Left lung (tissue), 10 donors: ENCODE results near the gene RUFY1. TPM values are rescaled to one million over a fixed set of nuclear protein-coding genes. Genes with fewer than 3 reads are reported as not detected.

ENCODE experiments used
- ATAC-seq: fragments of 200-7000 bp; cut with Tn5 transposase; one replicate; pipeline ENCODE4 v1.9.1; 2020; ENCODE audit warnings: moderate library complexity
- DNase-seq, 4 donors: peaks; one replicate each; pipeline ENCODE4 v3.0.0-alpha.2; 2013 to 2020
- H3K27ac ChIP-seq, 2 donors: fragments of 200-600 bp; sonication (generic) in 1 of 2; one replicate each; pipeline versions ENCODE4 v1.5.0 to v1.8.0; 2020 to 2021
- H3K27me3 ChIP-seq, 2 donors: fragments of 200-600 bp; sonication (generic) in 1 of 2; one replicate each; pipeline versions ENCODE4 v1.5.0 to v1.8.0; 2020 to 2021
- H3K36me3 ChIP-seq, 2 donors: fragments of 200-600 bp; sonication (generic) in 1 of 2; one replicate each; pipeline versions ENCODE4 v1.5.0 to v1.8.0; 2020 to 2021
- H3K4me1 ChIP-seq, 2 donors: fragments of 200-600 bp; one replicate each; pipeline ENCODE4 v1.8.0; 2021
- H3K4me3 ChIP-seq, 2 donors: fragments of 200-600 bp; sonication (generic) in 1 of 2; one replicate each; pipeline versions ENCODE4 v1.5.0 to v1.8.0; 2020 to 2021; ENCODE audit warnings: mild to moderate bottlenecking in 1 of 2
- H3K9me3 ChIP-seq, 2 donors: fragments of 200-600 bp; sonication (generic) in 1 of 2; one replicate each; pipeline versions ENCODE4 v1.5.0 to v1.8.0; 2020 to 2021
- CTCF ChIP-seq, 2 donors: fragments of 200-600 bp; sonication (generic) in 1 of 2; IDR thresholded peaks; one replicate each; pipeline versions ENCODE4 v1.5.0 to v1.8.0; 2021; ENCODE audit warnings: antibody characterized with exemption in 2 of 2
- intact Hi-C, 2 donors: fragments of 100-400 bp; cut with DNase I; formaldehyde crosslinking; loops; one replicate each; pipeline versions ENCODE4 v1.11.2 to v1.14.2; 2022
- polyA plus RNA-seq, 6 donors: library from polyadenylated mRNA; unstranded; fragments of 120-200 nt; gene quantifications; one replicate each; pipeline ENCODE4 v1.2.1, GENCODE V29; 2013; ENCODE audit not compliant: insufficient read length in 6 of 6
- total RNA-seq, 2 donors: library from RNA; stranded (reverse); fragmentation: NEBNext Ultra II Directional; extraction: Animal tissue kit (Norgen Biotek cat#: 25700); gene quantifications; one replicate each; pipeline ENCODE4 v1.2.1, GENCODE V29; 2021
- donor health status: DM: no; HTN: yes; CAD: no.
- donor health status: DM: no; HTN: no; CAD: no.

Gene RUFY1
- total and polyA plus RNA-seq, 8 donors: 47.9 to 84.9 (median 77.9) TPM

DNA sequence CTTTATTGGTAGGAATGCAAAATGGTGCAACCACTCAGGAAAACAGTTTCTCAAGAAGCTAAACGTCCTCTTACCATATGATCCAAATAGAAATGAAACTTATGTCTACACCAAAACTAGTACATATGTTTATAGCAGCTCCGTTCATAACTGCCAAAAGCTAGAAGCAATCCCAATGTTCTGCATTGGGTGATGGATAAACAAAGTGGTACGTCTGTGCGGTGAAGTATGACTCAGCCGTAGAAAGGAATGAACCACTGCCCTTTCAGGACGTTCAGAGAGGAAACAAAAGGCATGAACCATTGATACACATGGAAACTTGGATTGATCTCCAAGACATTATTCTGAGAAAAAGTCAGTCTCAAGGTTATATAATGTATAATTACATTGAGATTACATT lies 45.6 kb downstream of the RUFY1 start:
- no peak for TF ChIP-seq CTCF (IDR thresholded peaks at IDR 0.05)
- Histone ChIP-seq H3K36me3 (peaks cover 0 to 100% of the 10 kb centered on the region in 2 donors), H3K4me3 (no peak overlapping the region), H3K27ac (no peak overlapping the region), H3K9me3 (no peaks in the 10 kb centered on the region), H3K27me3 (no peaks in the 10 kb centered on the region), H3K4me1 (peaks cover 0 to 8% of the 10 kb centered on the region in 2 donors)
- intact Hi-C loops: no loop called here
- ATAC-seq (no peak), DNase-seq (no peak)

- no peak for TF ChIP-seq CTCF (IDR thresholded peaks at IDR 0.05)
- DNase-seq (no peak), ATAC-seq (no peak)
- peaks cover 0 to 8% of the 10 kb centered on the region in 2 donors for H3K4me1 ChIP-seq
- intact Hi-C loops: no loop called here
- H3K27me3 ChIP-seq: no peaks in the 10 kb centered on the region
- H3K36me3 ChIP-seq: peaks cover 0 to 100% of the 10 kb centered on the region in 2 donors
- no peak overlapping the region for H3K4me3 ChIP-seq
- no peak overlapping the region for H3K27ac ChIP-seq
- H3K9me3 ChIP-seq: no peaks in the 10 kb centered on the region
These were observed 46.1 kb downstream of the RUFY1 start for GRCh38 chr5:179596421-179596820.

GRCh38 chr5:179599100-179599499 lies 48.7 kb downstream of the RUFY1 start:
- Histone ChIP-seq H3K36me3 (peaks cover 0 to 100% of the 10 kb centered on the region in 2 donors), H3K9me3 (no peaks in the 10 kb centered on the region), H3K4me3 (no peak overlapping the region), H3K4me1 (peaks cover 0 to 8% of the 10 kb centered on the region in 2 donors), H3K27me3 (no peaks in the 10 kb centered on the region), H3K27ac (no peak overlapping the region)
- intact Hi-C loops: no loop called here
- DNase-seq (no peak), ATAC-seq (no peak)
- no peak for TF ChIP-seq CTCF (IDR thresholded peaks at IDR 0.05)

GRCh38 chr5:179599566-179599965 lies 49.2 kb downstream of the RUFY1 start:
- H3K4me1 ChIP-seq: peaks cover 0 to 8% of the 10 kb centered on the region in 2 donors
- no peaks in the 10 kb centered on the region for H3K9me3 ChIP-seq
- intact Hi-C loops: no loop called here
- no peak for ATAC-seq
- no peaks in the 10 kb centered on the region for H3K27me3 ChIP-seq
- peaks cover 0 to 100% of the 10 kb centered on the region in 2 donors for H3K36me3 ChIP-seq
- no peak for TF ChIP-seq CTCF (IDR thresholded peaks at IDR 0.05)
- DNase-seq: no peak
- no peak overlapping the region for H3K27ac ChIP-seq
- no peak overlapping the region for H3K4me3 ChIP-seq

DNA sequence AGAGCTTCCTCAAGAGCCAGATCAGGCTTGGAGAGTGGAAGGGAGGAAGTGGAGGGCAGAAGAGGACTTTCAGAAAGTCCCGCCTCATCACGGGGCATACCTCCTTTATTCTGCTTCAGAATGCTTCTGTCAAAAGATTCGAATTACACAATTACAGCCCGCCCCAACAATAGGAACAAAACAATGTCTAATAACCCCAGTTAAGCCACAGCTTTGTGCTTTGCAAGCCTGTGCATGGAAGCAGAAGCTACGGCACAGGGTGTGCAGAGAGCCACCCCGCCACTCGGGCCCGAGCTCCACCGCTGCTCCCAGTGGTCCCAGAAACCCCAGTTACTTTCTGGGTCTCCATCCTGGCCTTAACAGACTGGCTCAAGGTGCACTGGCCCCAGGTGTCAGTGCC lies 49.6 kb downstream of the RUFY1 start:
- Histone ChIP-seq H3K36me3 (peaks cover 0 to 100% of the 10 kb centered on the region in 2 donors), H3K27me3 (no peaks in the 10 kb centered on the region), H3K27ac (no peak overlapping the region), H3K9me3 (no peaks in the 10 kb centered on the region), H3K4me3 (no peak overlapping the region), H3K4me1 (peaks cover 0 to 8% of the 10 kb centered on the region in 2 donors)
- intact Hi-C loops: no loop called here
- DNase-seq (no peak), ATAC-seq (peak; percentile 63)
- no peak for TF ChIP-seq CTCF (IDR thresholded peaks at IDR 0.05)
